RPMI8226 (cell line): Measurements from ENCODE around the gene MRPL24.
"Not testable (repeated sequence)": the region's sequence is repeated elsewhere in the genome, so short reads cannot be mapped to it uniquely, and the experiment has no call there.

ENCODE experiments used
- DNase-seq: peaks from one replicate; pipeline ENCODE4 v3.0.0-alpha.2; 2015

The MRPL24 gene

GRCh38 chr1:156757572-156758253, 16.8 kb upstream of the MRPL24 start:
- not testable (repeated sequence) for DNase-seq

- DNase-seq: no peak
These were observed 15.5 kb upstream of the MRPL24 start for GRCh38 chr1:156756355-156756754.

DNA sequence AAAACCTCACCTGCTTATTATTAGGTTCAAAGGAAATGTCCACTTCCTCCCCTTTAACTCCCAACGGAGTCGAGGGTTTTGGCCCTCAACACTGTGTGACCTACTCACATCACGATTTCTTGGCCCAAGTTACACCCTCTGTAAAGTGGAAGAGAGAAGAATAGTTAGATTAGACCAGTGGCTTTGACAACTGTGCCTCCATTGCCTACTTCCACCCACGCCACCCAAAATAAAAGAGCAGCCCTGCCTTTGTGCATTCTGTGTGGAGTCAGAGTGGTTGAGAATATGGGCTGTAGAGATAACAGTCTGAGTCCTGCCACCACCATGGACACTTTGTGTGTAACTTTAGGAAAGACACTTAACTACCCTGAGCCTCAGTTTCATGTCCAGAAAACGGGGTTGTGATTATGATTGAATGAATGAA, 14.7 kb upstream of the MRPL24 start:
- no peak for DNase-seq

GRCh38 chr1:156754219-156754618, 13.3 kb upstream of the MRPL24 start:
- no peak for DNase-seq

DNA sequence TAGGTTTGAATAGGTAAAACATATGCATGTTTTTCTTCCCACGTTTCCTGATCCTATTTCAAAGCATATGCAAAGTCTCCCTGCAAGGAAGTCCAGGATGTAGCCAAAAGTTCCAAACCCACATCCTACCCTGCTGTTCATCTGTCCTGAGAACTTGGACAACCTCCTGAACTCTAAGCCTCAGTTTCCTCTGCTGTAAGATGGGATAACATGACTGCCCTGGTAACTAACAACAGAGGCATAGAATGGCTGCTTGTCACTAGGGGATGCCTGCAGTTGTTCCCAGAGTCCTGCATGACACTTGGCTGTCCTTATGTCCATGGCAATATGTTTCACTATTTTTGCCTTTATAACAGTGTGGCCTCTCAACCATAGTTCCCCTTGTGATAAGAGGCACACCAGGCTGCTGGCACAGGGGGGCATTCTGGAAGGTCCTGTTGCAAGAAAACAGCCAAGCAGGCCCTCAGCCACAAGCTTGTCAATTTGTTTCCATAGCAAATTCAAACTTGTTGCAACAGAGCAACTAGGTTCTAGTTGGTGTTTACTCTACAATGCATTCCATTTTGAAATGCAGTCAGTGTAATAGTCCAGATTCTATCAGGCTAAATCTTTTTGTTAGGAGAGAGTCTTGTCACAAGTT, 12.1 kb upstream of the MRPL24 start:
- no peak for DNase-seq

- DNase-seq: peak; percentile 99
These were observed 11.0 kb upstream of the MRPL24 start for GRCh38 chr1:156751757-156752481.

- DNase-seq: no peak
These were observed 10.5 kb upstream of the MRPL24 start, which contains the start of gene HDGF for GRCh38 chr1:156751451-156751756. Gene HDGF, minus strand, starts transcription at chr1:156751675. Its CDS starts 246 bp downstream, at chr1:156751429.

GRCh38 chr1:156750711-156751450, 10.0 kb upstream of the MRPL24 start:
- peak; percentile 58 for DNase-seq

- peak; percentile 85 for DNase-seq
These were observed 9.3 kb upstream of the MRPL24 start for GRCh38 chr1:156750191-156750672.

DNA sequence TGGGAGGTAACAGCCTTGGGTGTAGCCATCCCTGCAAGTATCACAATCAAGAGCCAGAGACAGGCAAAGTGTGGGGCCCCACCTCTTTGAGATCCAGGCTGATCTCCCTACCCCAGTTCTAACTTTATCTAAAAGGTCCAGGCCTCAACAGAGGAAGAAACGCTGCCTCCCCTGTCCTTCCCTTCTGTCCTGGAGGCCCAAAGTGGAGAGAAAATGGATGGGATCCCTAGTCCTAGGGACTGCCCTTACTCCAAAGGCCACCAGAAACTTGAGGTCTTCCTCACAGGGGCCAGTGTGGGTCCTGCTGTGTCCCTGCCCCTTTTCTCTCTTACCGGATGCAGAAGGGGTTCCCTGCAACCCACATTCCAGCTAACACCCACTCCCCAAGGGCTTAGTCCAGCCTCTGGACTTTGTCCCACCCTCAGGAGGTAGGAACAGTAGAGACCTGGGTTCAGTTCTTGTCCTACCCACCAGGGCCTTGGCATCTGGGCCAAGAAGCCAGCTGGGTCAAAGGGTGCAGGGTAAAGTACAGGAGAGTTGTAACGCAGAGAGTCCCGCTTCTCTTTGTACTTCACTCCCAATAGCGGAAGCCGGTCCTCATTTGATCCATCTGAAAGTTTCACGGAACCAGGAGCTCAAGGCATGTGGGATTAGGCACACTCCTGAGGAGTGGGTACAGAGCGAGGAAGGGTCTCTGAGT, 8.7 kb upstream of the MRPL24 start:
- no peak for DNase-seq

DNA sequence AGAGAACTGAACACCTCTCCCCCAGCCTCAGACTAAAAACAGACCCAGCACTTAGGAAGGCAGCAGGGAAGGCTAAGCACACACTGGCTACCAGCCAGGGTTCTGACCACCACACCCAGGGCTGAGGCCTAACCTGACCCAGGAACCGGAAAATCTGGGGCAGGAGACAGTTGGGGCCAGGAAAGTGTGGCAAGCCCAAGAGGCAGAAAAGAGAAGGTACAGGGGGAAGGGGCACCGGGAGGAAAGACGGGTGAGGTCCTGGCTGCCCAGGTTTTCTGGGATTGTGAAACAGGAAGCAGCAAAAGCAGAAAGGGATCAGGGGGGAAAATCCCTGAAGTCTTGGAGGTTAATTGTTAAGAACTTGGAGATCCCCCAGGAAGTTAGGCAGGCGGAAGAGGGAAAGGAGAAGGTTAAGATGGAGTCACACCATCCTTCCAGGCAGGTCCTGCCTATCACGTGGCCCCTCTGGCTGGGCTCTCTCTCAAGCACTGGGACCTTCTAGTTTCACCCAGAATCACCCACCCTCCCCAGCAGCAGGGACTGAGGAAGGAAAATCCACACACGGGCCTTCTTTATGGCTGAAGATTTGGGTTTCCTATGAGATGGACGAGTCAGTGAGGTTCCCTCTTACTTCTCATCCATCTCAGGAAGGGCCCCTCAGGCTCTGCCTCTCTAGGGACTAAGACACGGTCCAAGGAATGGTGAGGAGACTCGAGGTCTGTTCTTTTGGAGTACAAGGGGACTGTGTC, 8.0 kb upstream of the MRPL24 start:
- peak; percentile 75 for DNase-seq

DNA sequence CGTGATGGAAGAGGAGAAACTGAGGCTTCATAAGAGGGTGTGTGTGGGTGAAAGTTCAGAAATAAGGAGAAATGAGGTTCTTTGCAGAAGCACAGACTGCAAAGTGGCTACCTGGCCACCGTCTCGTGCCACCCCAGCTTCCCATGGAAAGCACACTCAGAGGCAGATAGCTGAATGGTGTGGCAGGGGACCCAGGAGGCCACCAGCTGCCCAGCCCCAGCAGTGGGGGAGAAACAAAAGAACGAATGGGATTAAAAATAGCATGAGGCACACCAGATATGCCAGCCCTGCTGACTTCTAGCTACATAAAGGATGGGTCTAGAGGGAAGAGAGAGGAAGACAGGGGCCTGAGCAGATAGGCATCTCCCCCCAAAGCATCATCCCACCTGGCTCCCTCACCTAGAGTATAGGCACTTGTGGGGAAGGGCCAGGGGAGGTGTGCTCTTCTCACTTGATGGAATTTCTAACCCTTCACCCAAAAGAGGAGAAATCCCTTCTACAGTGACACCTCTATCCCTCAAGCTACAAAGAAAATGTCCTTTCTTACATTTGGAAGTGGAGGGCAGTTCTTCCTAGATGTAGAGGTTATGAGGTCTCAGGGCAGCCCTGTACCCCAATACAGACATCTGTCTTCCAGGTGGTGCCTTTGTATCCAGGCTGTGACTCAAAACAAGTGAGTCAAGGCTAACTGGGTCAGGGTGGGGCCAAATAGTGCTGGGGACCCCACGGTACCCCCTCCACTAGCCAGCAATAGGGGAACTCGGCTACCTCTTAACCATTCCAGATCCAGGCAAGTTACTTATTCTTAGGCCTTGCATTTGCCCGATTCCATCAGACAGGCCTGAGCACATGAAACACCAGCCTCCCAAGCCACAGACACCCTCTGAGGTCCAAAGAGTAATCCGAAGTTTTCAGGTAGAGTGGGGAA, 7.1 kb upstream of the MRPL24 start:
- peak; percentile 39 for DNase-seq

DNA sequence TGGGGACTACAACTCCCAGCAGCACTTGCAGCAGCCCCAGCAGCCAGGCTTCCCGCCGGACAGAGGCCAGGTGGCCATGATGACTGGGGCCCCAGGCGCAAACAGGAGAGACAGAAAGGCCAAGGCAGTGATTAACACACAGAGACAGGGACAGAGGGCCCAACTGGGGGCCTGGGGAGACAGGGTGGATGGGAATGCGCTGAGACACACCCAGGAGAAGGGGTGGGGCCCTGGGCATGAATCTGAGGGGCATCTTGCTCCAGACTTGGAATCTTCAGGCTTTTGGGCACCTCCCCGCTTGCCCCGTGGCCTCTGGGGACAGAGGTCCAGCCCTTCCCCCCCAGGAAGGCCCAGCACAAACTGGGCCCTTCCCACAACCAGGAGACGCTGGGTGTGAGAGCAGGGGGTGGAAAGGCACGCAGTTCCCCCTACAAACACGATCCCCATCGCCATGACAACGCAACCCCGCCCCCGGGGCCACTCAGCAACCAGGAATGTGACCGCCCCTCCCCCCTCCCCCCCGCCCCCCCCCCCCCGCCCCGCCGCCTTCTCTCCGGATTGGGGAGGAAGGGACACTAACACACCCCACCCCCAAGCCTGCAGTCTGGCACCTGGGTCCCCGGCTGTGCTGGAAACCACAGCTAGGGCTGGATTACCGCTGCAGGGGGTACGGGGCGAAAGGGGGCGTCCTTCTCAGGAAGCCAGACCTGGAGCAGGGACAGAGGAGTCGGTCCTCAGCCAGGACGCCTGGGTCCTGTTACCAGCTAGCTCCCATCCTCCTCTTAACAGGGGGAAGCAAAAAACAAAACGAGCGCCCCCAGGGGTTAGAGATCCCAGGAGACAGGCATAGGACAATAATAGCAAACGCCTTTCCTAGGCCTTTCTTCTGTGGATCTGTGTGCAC, 6.1 kb upstream of the MRPL24 start:
- peak; percentile 83 for DNase-seq

DNA sequence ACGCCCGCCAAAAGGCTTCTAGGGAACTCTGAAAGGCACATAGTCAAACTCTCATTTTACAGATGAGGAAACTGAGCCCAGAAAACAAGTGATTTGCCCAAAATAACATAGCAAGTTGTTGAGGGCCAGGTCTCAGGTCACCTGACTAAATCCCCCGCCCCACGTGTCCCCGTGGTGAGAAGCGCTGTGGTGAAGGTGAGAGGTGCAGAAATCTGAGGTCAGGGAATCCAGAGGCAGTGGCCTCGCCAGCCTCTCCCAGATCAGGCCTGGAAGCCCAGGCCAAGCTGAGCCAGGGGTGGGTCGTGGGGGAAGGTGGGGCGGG, 5.5 kb upstream of the MRPL24 start:
- DNase-seq: no peak

DNA sequence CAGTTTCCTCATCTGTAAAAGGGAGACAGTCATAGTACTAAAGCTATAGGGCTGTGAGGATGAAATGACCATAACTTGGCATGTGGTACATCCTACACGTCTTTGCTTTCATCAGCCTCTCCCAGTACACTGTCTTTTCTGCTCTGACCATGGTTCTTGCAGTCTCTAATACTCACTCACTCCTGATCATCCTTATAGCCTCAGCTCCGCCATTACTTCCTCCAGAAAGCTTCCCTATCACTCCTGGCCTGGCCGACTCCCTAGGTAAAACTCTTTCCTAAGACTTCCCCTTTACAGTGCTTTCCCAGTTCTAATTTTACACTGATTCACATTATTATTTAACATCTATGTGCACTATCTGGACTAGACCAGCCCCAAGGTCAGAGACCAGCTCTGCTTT, 5.0 kb upstream of the MRPL24 start:
- DNase-seq: no peak

DNA sequence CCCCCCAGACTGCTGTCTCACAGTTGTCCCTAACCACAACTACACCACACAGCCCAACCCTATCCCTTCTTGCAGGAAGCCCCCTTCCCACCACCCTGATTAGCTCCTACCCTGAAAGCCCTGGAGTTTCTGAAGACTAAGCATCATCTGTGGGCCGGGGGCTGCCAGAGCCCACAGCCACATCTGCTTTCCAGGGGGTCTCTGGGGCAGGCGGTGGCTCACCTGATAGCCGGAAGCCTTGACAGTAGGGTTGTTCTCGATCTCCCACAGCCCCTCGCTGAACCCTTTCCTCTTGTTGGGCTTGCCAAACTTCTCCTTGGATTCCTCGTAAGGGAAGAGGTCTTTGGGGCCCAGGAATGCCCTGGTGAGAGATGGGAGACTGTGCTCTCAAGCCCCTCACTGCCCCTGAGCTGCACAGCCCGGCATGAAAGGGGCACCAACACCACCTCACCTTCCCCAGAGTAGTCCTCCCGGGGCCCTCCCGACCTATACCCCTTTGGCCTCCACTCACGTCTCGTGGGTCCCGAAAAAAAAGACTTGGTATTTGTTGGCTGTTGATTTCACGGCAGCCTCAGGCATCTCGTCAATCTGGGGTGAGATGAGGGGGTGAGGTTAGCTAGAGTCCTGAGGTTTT, 4.0 kb upstream of the MRPL24 start:
- DNase-seq: no peak

DNA sequence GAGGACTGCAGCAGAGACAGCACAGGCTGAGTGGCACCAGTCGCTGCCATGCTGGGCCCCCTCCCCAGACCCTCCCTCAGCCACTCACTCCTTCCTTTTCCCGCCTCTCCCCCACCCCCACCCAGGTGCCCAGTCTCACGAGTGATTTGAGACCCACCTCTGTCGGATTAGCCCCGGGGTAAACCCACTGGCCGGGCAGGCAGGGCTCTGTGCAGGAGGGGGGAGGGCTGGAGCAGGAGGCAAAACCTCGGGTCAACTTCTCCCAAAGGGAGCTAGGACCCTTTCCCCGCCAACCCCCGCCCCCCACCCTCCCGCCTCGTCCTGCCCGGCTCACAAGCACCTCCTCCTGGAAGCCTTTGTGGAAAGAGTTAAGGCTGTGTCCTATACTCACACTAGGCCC, 3.5 kb upstream of the MRPL24 start:
- DNase-seq: no peak

- DNase-seq: no peak
These were observed 2.7 kb upstream of the MRPL24 start for GRCh38 chr1:156743367-156744302.
